ENCODE results near the gene PLEKHH1. TPM values are rescaled to one million over a fixed set of nuclear protein-coding genes. Genes with fewer than 3 reads are reported as not detected.
"Not testable (repeated sequence)": the region's sequence is repeated elsewhere in the genome, so short reads cannot be mapped to it uniquely, and the experiment has no call there.

The PLEKHH1 gene
- total RNA-seq, 2 donors from 2014 or later = 1.0 to 1.2 TPM

DNA sequence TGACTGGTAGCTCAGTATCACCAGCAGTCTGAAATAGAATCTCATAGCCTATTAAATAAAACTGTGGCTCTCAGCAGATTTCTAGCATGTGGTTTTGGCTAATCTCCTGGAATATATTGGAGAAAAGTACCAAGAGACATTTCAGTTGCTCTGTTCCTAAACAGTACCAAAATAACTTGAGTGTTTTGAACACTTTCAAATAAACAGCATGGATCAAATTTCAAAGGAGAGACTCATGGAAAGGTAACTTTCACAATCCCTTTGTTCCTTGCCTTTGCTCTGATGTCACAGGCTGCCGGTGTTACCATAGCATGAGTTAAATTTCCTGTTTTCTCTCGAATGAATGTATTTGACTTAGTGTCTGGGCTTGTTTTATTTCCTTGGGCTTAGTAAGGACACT lies 90.0 kb downstream of the PLEKHH1 start:
- Mint-ChIP-seq H3K4me3 (peak overlapping the region; percentile 34 to 60), H3K36me3 (ENCODE audit: insufficient read depth in 2 of 2) (no peaks in the 10 kb centered on the region)

GRCh38 chr14:67626131-67626530 lies 93.0 kb downstream of the PLEKHH1 start:
- H3K36me3 Mint-ChIP-seq (ENCODE audit: insufficient read depth in 2 of 2); ATAC-seq (replicated peaks in 1 of 2); H3K27ac Mint-ChIP-seq; H3K9me3 Mint-ChIP-seq; H3K27me3 Mint-ChIP-seq (ENCODE audit: low read depth); DNase-seq; H3K4me3 Mint-ChIP-seq: not testable (repeated sequence)
- peaks cover 19% of the 10 kb centered on the region for H3K4me1 Mint-ChIP-seq (ENCODE audit: low read depth)

More for the DNA sequence above, 90.0 kb downstream of the PLEKHH1 start:
- no peaks in the 10 kb centered on the region for H3K9me3 Mint-ChIP-seq
- ATAC-seq (replicated peaks in 1 of 2) (no peak), DNase-seq (no peak)
- peaks cover 10% of the 10 kb centered on the region for H3K27me3 Mint-ChIP-seq (ENCODE audit: low read depth)
- peak overlapping the region; percentile 79 for H3K27ac Mint-ChIP-seq
- peaks cover 41% of the 10 kb centered on the region for H3K4me1 Mint-ChIP-seq (ENCODE audit: low read depth)

DNA sequence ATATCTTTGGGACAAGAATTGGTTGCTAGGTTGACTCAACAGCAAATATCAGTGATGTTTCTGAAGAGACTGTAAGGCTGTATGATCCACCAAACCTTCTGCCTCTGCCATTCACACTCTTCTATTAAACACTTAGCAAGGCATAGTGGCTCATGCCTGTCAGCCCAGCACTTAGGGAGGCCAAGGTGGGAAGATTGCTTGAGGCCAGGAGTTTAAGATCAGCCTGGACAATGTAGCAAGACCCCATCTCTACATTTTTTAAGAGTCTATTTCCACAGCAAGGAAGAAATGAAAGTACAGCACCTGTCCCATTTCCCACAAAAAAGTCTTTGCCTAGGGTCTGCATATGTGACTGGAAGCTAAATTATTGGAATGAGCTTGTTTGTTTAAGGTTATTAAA lies 94.4 kb downstream of the PLEKHH1 start:
- DNase-seq (no peak), ATAC-seq (replicated peaks in 1 of 2) (no peak)
- no peaks in the 10 kb centered on the region for H3K36me3 Mint-ChIP-seq (ENCODE audit: insufficient read depth in 2 of 2)
- H3K4me3 Mint-ChIP-seq = no peak overlapping the region
- H3K27me3 Mint-ChIP-seq (ENCODE audit: low read depth) = no peaks in the 10 kb centered on the region
- H3K4me1 Mint-ChIP-seq (ENCODE audit: low read depth) = peaks cover 13% of the 10 kb centered on the region
- H3K9me3 Mint-ChIP-seq = no peaks in the 10 kb centered on the region
- no peak overlapping the region for H3K27ac Mint-ChIP-seq

- Mint-ChIP-seq H3K36me3 (ENCODE audit: insufficient read depth in 2 of 2) (no peaks in the 10 kb centered on the region), H3K27me3 (ENCODE audit: low read depth) (no peaks in the 10 kb centered on the region), H3K27ac (no peak overlapping the region), H3K4me3 (no peak overlapping the region), H3K4me1 (ENCODE audit: low read depth) (no peaks in the 10 kb centered on the region), H3K9me3 (no peaks in the 10 kb centered on the region)
- ATAC-seq (replicated peaks in 1 of 2) (no peak), DNase-seq (no peak)
Measured at GRCh38 chr14:67630186-67630585, 97.1 kb downstream of the PLEKHH1 start.

- Mint-ChIP-seq H3K27ac (no peak overlapping the region), H3K27me3 (ENCODE audit: low read depth) (no peaks in the 10 kb centered on the region), H3K4me3 (no peak overlapping the region), H3K9me3 (no peaks in the 10 kb centered on the region), H3K36me3 (ENCODE audit: insufficient read depth in 2 of 2) (no peaks in the 10 kb centered on the region), H3K4me1 (ENCODE audit: low read depth) (peaks cover 1% of the 10 kb centered on the region)
- ATAC-seq (replicated peaks in 1 of 2) (no peak), DNase-seq (no peak)
Measured at GRCh38 chr14:67630938-67631337, 97.8 kb downstream of the PLEKHH1 start.

GRCh38 chr14:67633451-67634147 lies 100.5 kb downstream of the PLEKHH1 start:
- Mint-ChIP-seq H3K4me3 (no peak overlapping the region), H3K27ac (peak overlapping the region; percentile 21), H3K36me3 (ENCODE audit: insufficient read depth in 2 of 2) (no peaks in the 10 kb centered on the region), H3K9me3 (no peaks in the 10 kb centered on the region), H3K27me3 (ENCODE audit: low read depth) (no peaks in the 10 kb centered on the region), H3K4me1 (ENCODE audit: low read depth) (peaks cover 9% of the 10 kb centered on the region)
- DNase-seq (no peak), ATAC-seq (replicated peaks in 1 of 2) (no peak)

DNA sequence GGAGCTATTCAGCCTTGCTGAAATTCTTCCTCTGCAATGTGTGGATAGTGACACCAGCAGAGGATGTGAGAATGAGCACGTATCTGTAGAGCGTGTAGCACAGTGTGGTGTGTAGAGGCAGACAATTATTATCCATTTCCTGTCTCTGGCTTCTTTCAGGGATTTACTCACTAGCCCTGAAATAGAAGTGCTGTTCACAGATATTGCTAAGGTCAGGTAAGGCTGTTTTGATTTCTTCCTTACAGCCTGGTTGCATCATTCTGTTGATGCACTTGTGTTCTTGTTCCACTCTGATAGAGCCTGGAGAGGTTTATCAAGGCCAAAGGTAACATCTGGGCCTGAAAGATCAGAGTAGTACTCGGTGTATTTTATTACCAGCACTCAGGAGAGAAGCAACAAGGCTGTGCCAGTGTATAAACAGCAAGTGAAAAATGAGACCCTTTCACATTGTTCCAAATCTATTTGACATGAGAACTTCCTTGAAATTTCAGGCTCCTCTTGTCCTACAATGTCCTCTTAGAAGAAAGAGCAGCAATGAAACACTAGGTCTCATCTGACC lies 103.3 kb downstream of the PLEKHH1 start:
- peak; percentile 6 to 12 for DNase-seq
- ATAC-seq (replicated peaks in 1 of 2) = peak; percentile 92 to 94
- Mint-ChIP-seq H3K36me3 (ENCODE audit: insufficient read depth in 2 of 2) (no peaks in the 10 kb centered on the region), H3K4me1 (ENCODE audit: low read depth) (peaks cover 9% of the 10 kb centered on the region), H3K9me3 (no peaks in the 10 kb centered on the region), H3K4me3 (no peak overlapping the region), H3K27me3 (ENCODE audit: low read depth) (no peaks in the 10 kb centered on the region), H3K27ac (no peak overlapping the region)

DNA sequence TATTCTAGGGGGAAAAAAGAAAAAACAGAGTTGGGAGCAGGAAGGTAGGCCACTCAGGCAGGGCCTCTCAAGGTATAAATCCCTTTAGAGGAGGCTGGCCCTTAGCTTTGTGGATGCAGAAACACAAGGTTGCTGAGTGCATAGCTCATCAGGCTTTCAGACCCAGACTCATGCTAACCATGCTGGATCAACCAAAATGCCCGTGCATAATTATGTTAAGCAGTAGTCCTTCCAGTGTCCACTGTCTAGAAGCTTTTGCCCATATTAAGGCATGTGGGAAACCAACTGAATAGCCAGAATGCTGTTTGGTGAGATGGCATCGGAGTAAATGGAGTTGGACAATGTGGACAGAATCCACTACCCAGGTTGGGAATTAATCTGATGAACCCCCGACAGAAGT lies 105.6 kb downstream of the PLEKHH1 start:
- Mint-ChIP-seq H3K36me3 (ENCODE audit: insufficient read depth in 2 of 2) (peaks cover 0 to 3% of the 10 kb centered on the region in 2 donors), H3K27me3 (ENCODE audit: low read depth) (no peaks in the 10 kb centered on the region)

More for the DNA sequence above, 105.6 kb downstream of the PLEKHH1 start:
- DNase-seq (no peak), ATAC-seq (replicated peaks in 1 of 2) (no peak)
- Mint-ChIP-seq H3K4me1 (ENCODE audit: low read depth) (peaks cover 24% of the 10 kb centered on the region), H3K4me3 (no peak overlapping the region), H3K9me3 (no peaks in the 10 kb centered on the region), H3K27ac (no peak overlapping the region)

Other genes with a start within 250 kb of the PLEKHH1 start
- 10 to 100 TPM; 24.5 to 27.3 TPM for gene ATP6V1D, start 173.5 kb upstream of the PLEKHH1 start, total RNA-seq
- gene EIF2S1, start 173.0 kb upstream of the PLEKHH1 start, total RNA-seq = 100 to 1,000 TPM; 132 to 172 TPM
- 1 to 10 TPM in 1 of 2 donors, under 1 TPM in 1; 0.84 to 1.4 TPM for gene PLEK2, start 121.1 kb upstream of the PLEKHH1 start, total RNA-seq
- gene TMEM229B, start 44.6 kb upstream of the PLEKHH1 start, total RNA-seq = under 1 TPM; 0.32 to 0.79 TPM
- 10 to 100 TPM; 19.7 to 30.4 TPM for gene PIGH, start 67.0 kb downstream of the PLEKHH1 start, total RNA-seq
- 10 to 100 TPM in 1 of 2 donors, 1 to 10 TPM in 1; 8.5 to 12.1 TPM for gene ARG2, start 86.6 kb downstream of the PLEKHH1 start, total RNA-seq
- gene VTI1B, start 141.3 kb downstream of the PLEKHH1 start, total RNA-seq = 10 to 100 TPM; 65.7 to 71.3 TPM
- gene RDH11, start 162.5 kb downstream of the PLEKHH1 start, total RNA-seq = 10 to 100 TPM; 47.4 to 49.9 TPM
- not detected for gene RDH12, start 168.6 kb downstream of the PLEKHH1 start, total RNA-seq